ENCODE measurements around the gene KAT2B. TPM values are rescaled to one million over a fixed set of nuclear protein-coding genes. Genes with fewer than 3 reads are reported as not detected.

The KAT2B gene
- total RNA-seq, 1 donor from 2014 or later, result 3.6 TPM

- no peak for DNase-seq (ENCODE audit: low read depth)
- H3K4me3 ChIP-seq (ENCODE audit: low read depth, low read length), result no peak overlapping the region
- no peak for TF ChIP-seq CTCF (conservative IDR thresholded peaks at IDR 0.05; ENCODE audit: low read depth, low read length)
Measured at GRCh38 chr3:20051123-20051806, 11.0 kb downstream of the KAT2B start.

GRCh38 chr3:20052851-20053250 lies 12.6 kb downstream of the KAT2B start:
- no peak overlapping the region for H3K4me3 ChIP-seq (ENCODE audit: low read depth, low read length)
- TF ChIP-seq CTCF (conservative IDR thresholded peaks at IDR 0.05; ENCODE audit: low read depth, low read length), result no peak
- no peak for DNase-seq (ENCODE audit: low read depth)

GRCh38 chr3:20054549-20054987 lies 14.3 kb downstream of the KAT2B start:
- TF ChIP-seq CTCF (conservative IDR thresholded peaks at IDR 0.05; ENCODE audit: low read depth, low read length), result no peak
- DNase-seq (ENCODE audit: low read depth), result peak; percentile 100
- no peak overlapping the region for H3K4me3 ChIP-seq (ENCODE audit: low read depth, low read length)

GRCh38 chr3:20055020-20055775 lies 15.0 kb downstream of the KAT2B start:
- no peak overlapping the region for H3K4me3 ChIP-seq (ENCODE audit: low read depth, low read length)
- no peak for DNase-seq (ENCODE audit: low read depth)
- no peak for TF ChIP-seq CTCF (conservative IDR thresholded peaks at IDR 0.05; ENCODE audit: low read depth, low read length)

GRCh38 chr3:20055842-20056241 lies 15.6 kb downstream of the KAT2B start:
- no peak for TF ChIP-seq CTCF (conservative IDR thresholded peaks at IDR 0.05; ENCODE audit: low read depth, low read length)

GRCh38 chr3:20056725-20057611 lies 16.7 kb downstream of the KAT2B start:
- peak; percentile 83 for DNase-seq (ENCODE audit: low read depth)
- H3K4me3 ChIP-seq (ENCODE audit: low read depth, low read length), result no peak overlapping the region
- TF ChIP-seq CTCF (conservative IDR thresholded peaks at IDR 0.05; ENCODE audit: low read depth, low read length), result no peak

More at GRCh38 chr3:20055842-20056241, 15.6 kb downstream of the KAT2B start:
- no peak overlapping the region for H3K4me3 ChIP-seq (ENCODE audit: low read depth, low read length)
- no peak for DNase-seq (ENCODE audit: low read depth)
